ENCODE measurements around the gene HIF1A.
"Not testable (repeated sequence)": the region's sequence is repeated elsewhere in the genome, so short reads cannot be mapped to it uniquely, and the experiment has no call there.

The HIF1A gene

DNA sequence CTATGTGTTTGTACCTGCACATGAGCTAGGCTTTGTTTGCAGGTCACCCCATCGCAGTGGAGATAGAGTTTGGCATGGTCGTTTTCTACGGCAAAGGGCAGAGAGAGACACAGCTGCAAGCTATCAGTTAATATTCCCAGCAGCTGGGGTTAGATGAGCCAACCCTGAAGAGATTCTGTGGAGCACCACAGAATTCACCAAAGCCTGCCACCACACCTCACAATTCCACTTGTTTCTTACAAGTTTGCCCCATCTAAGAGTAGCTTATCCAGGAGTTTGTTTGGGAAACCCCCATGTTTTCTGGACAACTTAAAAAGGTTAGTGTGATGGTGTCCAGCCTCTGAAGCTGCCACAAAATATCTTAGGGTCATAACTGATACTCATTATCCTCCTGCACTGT is 20.0 kb upstream of the HIF1A start:
- DNase-seq = no peak

DNA sequence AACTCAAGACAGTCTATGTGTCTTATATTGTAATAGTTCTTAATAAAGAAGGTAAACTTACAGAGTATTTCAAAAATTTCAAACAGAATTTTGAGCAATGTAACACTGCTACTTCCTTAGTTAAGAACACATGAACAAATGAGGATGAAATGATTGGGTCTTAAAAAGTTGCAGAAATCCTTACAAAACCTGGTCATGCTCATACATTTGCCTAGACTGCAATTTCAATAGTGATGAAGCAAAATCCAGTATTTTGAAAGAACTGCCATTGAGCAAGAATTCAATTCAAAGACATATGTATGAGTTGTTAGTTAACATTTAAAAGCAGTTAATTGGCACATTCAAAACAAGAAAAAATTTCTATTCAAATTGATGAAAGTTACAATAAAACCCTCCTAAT is 17.8 kb upstream of the HIF1A start:
- no peak for DNase-seq

- DNase-seq = no peak
Observed at GRCh38 chr14:61678975-61679374, 16.3 kb upstream of the HIF1A start.

DNA sequence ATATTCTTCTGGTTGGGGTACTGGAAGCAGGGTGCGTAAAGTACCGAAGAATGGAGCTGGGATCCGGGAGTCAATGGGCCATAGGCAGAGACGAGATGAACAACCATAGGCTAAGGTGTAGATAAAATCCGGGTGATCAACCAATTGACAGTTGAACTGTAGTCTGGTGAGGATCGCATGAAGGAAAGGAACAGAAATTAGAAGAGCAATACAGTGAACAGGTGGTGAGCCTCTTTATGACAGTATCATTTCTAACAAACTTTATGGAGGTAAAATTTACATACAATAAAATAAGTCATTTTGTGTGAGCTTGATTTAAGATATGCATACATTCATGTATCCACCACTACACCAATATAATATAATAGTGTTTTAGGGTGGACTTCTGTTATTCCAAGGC is 13.9 kb upstream of the HIF1A start:
- DNase-seq = no peak

- DNase-seq = no peak
Observed at GRCh38 chr14:61683108-61683507, 12.2 kb upstream of the HIF1A start.

GRCh38 chr14:61690039-61690438 is 5.3 kb upstream of the HIF1A start:
- no peak for DNase-seq

GRCh38 chr14:61690982-61691381 is 4.3 kb upstream of the HIF1A start:
- no peak for DNase-seq

GRCh38 chr14:61691495-61691894 is 3.8 kb upstream of the HIF1A start:
- no peak for DNase-seq

GRCh38 chr14:61694039-61694438 is 1.3 kb upstream of the HIF1A start:
- no peak for DNase-seq

DNA sequence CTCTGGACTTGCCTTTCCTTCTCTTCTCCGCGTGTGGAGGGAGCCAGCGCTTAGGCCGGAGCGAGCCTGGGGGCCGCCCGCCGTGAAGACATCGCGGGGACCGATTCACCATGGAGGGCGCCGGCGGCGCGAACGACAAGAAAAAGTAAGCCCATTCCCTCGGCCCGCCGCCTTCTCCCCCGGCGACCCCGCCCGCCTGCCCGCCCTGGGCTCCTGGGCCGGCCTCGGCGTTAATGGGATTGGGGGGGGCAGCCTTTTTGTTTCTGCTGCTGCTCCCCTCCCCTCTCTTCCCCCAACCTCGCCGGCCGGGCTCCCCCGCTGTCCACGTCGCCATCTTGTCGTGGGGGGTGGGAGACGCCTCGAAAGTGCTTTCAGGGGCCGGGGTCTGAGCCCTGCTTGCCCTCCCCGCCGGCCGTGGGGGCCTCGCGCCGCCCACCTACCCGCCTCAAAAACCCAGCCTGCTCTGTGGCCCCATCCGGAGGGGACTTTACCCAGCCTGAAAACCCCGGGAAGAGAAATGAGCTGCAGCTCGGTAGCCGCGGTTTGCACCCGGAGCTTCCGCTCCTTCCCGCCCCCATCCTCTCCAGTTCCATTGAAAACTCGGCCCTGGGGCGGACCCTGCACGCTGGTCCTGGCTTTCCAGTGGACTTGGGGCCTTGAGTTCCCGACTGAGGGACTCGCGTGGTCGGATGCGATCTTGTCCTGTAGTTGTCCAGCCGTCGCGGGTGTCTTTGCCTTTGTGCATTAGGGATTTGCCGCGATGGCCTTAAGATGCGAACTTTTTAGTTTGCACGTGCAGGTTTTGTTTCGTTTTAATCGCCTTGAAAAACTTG is 598 bp downstream of the HIF1A start:
- peak; percentile 60 for DNase-seq

DNA sequence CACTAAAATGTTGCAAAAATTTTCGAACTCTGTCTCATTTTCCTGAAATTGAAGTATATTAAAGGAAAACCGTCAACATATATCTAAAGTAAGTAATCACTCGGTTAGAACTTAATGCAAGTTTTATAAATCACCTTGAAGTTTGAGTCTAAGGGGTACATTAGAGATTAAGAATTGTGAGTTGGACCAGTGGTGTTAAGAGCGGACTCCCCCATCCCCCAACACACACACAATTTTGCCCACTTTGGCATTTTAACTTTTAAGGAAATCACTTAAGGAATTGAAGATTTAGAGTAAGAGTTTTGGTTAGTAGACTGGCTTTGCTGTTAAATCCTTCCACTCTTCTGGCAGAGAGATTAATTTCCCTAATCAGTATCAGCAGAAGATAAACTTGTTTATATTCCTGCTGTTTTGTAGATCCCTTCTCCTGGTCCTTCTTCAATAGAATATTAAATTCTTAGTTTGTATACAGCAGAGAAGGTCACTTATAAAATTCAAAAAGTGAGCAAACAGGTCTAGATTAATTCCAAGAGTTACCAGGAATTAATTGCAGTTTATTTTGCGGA is 1.5 kb downstream of the HIF1A start:
- DNase-seq = no peak

DNA sequence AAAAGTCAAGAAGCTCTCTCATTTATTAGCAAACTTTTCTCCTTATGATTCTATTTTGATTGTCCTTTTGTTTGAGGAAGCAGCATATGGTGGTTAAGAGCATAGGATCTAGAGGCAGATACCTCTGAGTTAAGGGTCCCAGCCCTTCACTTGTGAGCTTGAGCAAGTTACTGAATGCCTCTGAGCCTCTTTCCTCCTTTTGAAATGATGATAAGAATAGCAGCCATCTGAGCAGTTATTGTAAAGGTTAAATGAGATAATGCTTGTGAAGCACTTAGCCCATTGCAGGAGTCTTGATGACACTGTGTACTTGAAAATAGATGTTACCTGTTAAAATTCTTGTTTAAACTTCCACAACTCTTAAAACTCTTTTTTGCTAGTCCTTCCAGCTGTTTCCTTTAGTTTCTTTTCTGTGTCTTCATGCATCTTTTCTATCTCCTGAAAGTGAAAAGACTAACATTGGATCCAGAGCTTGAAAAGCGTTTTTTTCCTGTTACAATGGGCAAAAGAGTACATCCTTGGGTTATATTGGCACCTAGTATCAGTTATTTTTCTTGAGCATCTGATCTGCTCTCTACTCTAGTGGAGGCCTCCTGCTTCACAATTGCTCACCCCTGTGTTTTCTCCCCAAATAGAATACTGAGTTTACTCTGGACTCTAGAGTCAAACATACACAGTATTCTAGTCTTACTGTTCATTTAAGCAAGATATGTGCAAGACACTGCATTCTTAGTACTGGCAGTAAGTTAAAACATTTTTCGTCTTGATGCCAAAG is 3.1 kb downstream of the HIF1A start:
- DNase-seq = no peak

GRCh38 chr14:61699027-61699426 is 3.7 kb downstream of the HIF1A start:
- DNase-seq = no peak

GRCh38 chr14:61700104-61700886 is 5.0 kb downstream of the HIF1A start:
- DNase-seq = no peak

DNA sequence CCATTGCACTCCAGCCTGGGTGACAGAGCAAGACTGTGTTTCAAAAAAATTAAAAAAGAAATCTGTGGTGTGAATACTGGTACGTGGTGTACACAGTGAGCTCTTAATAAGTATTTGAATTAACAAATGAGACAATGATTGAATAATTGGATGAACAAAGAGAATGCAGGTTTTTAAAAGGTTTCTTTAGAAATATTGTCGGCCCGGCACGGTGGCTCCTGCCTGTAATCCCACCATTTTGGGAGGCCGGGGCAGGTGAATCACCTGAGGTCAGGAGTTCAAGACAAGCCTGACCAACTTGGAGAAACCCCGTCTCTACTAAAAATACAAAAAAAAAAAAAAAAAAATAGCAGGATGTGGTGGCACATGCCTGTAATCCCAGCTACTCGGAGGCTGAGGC is 6.6 kb downstream of the HIF1A start:
- no peak for DNase-seq

- DNase-seq = no peak
Observed at GRCh38 chr14:61703342-61704129, 8.2 kb downstream of the HIF1A start.

GRCh38 chr14:61704554-61704953 is 9.2 kb downstream of the HIF1A start:
- DNase-seq = no peak

DNA sequence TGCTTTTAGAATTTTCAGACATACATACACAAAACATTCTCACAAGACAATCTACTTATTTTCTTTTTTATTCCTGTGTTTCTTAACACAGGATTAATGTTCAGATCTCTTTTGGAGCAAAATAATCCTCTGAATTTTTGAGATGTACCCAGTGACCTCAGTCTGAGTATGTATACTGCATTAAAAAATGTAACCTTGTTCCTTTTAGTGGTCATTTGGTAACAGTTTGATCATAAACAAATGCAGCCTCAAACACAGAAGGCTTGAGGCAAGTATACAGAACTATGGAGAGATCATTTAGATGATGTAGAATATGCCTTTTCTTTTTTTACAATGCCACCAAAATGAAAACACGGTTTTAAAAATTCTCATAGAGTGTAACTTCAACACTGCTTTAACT is 9.7 kb downstream of the HIF1A start:
- DNase-seq = no peak

GRCh38 chr14:61706096-61706690 is 10.9 kb downstream of the HIF1A start:
- DNase-seq = no peak

- not testable (repeated sequence) for DNase-seq
Observed at GRCh38 chr14:61707774-61708173, 12.5 kb downstream of the HIF1A start.

DNA sequence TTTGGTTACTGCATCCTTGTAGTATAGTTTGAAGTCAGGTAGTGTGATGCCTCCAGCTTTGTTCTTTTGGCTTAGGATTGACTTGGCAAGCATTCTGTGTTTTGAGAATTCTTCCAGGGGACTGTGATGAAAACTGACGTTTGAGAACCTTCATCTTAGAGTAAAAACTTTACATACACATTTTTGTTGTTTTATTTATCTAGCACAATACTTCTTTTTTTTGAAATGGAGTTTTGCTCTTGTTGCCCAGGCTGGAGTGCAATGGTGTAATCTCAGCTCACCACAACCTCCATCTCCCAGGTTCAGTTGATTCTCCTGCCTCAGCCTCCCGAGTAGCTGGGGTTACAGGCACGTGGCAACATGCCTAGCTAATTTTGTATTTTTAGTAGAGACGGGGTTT is 13.4 kb downstream of the HIF1A start:
- DNase-seq = not testable (repeated sequence)

Data from activated T-cell treated with anti-CD3 and anti-CD28 coated beads, Interleukin-2, amount 50 U/mL, for 1 hour (primary cell).